HG03442 (cell line): Measurements from ENCODE around the gene C13orf46.
"Not testable (repeated sequence)": the region's sequence is repeated elsewhere in the genome, so short reads cannot be mapped to it uniquely, and the experiment has no call there.

Source experiments
- ATAC-seq: cut with Tn5 transposase; IDR thresholded peaks from one replicate; pipeline ENCODE4 v1.9.1; 2021; ENCODE audit warnings: mild to moderate bottlenecking, moderate library complexity; ENCODE audit not compliant: unreplicated experiment

C13orf46 gene

GRCh38 chr13:113914333-113915011 lies 59.4 kb downstream of the C13orf46 start:
- no peak for ATAC-seq

- ATAC-seq, result not testable (repeated sequence)
Observed at GRCh38 chr13:113913838-113914237, 60.0 kb downstream of the C13orf46 start.

- ATAC-seq, result not testable (repeated sequence)
Observed at GRCh38 chr13:113913408-113913807, 60.5 kb downstream of the C13orf46 start.

GRCh38 chr13:113912596-113912995 lies 61.3 kb downstream of the C13orf46 start:
- ATAC-seq, result no peak

GRCh38 chr13:113907635-113908617 lies 66.0 kb downstream of the C13orf46 start:
- no peak for ATAC-seq

GRCh38 chr13:113906571-113906970 lies 67.3 kb downstream of the C13orf46 start:
- no peak for ATAC-seq

GRCh38 chr13:113905942-113906341 lies 67.9 kb downstream of the C13orf46 start:
- ATAC-seq, result no peak

- no peak for ATAC-seq
Observed at GRCh38 chr13:113905018-113905417, 68.9 kb downstream of the C13orf46 start.

GRCh38 chr13:113904411-113904810 lies 69.5 kb downstream of the C13orf46 start:
- ATAC-seq, result no peak

GRCh38 chr13:113903912-113904311 lies 70.0 kb downstream of the C13orf46 start:
- no peak for ATAC-seq
